ENCODE results near the gene OR7A5.
"Not testable (repeated sequence)": the region's sequence is repeated elsewhere in the genome, so short reads cannot be mapped to it uniquely, and the experiment has no call there.

OR7A5 gene

DNA sequence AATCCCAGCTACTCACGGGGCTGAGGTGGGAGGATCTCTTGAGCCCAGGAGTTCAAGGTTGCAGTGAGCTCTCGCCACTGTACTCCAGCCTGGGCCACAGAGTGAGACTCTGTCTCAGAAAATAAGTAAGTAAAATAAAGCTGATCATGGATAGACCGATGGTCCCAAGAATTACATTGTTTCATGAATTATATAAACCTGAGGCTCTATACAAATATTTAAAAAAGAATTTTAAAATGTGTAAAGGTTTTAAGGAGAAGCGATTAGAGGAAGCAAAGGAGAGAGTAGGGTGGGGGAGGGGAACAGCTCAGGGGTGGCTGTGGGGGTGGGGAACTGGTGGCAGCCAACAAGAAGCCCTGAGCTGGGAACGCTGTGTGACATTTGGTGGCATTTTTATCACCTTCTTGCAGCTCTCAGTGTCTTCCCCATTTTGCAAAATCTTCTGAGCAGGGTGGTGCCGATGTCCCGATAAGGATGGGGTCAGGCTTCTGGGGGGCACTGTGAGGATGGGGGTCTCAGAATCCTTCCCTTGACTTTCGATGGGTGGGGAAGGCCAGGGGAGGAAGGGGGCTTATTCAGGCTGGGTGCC, 51.5 kb downstream of the OR7A5 start:
- peak; percentile 37 for DNase-seq

DNA sequence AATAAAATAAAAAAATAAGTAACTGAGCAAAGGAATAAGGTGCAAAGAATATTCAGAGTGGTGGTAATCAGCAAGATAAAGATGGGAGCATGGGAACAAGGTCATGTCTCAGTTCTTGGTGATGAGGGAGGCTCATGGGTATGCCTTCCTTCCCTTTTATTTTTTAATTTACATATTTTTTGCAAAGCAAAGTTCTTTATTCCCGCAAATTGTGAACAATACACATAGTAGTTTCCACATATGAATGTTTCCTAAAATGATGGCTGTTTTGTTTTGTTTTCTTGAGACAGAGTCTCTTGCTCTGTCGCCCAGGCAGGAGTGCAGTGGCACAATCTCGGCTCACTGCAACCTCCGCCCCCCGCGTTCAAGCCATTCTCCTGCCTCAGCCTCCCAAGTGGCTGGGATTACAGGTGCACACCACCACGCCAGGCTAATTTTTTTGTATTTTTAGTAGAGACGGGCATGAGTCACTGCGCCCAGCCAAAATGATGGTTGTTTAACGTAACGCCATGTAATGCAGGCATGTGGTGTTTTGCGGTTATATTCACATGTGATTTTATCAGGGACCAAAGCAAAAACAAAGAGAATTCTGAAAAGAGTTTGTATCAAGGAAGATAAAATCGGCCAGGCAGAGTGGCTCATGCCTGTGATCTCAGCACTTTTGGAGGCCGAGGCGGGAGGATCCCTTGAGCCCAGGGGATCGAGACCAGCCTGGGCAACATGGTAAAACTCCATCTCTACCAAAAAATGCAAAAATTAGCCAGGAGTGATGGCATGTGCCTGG, 52.2 kb downstream of the OR7A5 start:
- no peak for DNase-seq

DNA sequence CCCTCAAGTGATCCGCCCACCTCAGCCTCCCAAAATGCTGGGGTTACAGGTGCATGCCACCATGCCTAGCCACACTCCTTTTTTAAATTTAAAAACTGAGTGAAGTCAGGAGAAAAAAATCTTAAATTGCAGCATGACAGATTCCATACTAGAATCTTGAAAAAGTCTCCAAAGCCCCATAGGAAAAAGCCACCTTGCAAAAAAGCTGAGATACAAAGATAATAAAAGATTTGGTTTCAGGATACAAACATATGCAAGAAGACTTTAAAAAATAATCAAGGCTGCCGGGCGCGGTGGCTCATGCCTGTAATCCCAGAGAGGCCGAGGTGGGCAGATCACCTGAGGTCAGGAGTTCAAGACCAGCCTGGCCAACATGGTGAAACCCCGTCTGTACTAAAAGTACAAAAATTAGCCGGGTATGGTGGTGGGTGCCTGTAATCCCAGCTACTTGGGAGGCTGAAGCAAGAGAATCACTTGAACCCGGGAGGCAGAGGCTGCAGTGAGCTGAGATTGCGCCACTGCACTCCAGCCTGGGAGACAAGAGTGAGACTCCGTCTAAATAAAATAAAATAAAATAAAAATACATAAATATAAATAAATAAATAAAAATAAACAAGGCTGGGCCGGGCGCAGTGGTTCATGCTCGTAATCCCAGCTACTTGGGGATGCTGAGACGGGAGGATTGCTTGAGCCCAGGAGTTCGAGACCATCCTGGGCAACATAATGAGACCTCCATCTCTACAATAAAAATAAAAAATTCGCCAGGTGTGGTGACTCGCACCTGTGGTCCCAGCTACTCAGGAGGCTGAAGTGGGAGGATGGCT, 53.1 kb downstream of the OR7A5 start:
- not testable (repeated sequence) for DNase-seq

DNA sequence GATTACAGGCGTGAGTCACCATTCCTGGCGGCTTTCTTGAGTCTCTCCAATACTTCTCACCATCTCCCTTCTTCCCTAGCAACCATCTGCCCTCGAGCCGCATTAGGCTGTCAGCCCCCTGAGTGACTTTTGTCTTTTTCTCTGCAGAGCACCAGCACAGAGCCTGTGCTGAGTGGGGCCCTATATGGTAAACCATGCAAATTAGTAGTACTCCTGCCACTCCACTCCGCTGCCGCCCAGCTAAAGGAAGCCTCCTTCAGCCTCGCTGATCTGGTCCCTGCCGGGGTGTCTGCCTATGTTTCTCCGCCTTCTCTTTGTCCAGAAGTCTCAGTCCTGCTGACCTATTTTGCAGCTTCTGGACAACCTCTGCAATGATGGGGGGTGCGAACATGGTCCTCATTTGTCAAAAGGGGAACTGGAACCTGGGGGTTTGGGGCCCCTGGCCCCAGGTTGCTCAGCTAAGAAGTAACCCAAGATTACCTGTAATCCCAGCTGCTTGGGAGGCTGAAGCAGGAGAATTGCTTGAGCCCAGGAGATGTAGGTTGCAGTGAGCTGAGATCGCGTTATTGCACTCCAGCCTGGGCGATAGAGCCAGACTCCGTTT, 54.3 kb downstream of the OR7A5 start:
- not testable (repeated sequence) for DNase-seq

DNA sequence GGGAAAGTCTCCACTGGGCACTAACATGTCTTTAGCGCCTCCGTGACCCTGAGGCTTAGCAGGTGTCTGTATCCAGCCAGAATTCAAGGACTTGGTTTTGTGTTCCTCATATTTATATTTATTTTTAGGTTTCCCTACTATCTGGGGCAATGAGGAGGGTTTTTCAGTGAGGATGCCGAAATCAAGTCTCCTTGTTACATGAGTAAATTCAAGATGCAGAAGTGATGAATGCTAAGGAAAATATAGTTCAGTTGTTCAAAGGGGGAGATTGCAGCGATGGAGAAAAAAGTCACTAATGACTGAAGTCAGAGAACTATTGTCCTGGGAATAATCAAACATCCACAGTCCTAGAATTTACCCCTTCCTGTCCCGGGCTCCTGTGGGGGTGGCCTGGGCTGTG, 55.8 kb downstream of the OR7A5 start:
- peak; percentile 29 for DNase-seq

DNA sequence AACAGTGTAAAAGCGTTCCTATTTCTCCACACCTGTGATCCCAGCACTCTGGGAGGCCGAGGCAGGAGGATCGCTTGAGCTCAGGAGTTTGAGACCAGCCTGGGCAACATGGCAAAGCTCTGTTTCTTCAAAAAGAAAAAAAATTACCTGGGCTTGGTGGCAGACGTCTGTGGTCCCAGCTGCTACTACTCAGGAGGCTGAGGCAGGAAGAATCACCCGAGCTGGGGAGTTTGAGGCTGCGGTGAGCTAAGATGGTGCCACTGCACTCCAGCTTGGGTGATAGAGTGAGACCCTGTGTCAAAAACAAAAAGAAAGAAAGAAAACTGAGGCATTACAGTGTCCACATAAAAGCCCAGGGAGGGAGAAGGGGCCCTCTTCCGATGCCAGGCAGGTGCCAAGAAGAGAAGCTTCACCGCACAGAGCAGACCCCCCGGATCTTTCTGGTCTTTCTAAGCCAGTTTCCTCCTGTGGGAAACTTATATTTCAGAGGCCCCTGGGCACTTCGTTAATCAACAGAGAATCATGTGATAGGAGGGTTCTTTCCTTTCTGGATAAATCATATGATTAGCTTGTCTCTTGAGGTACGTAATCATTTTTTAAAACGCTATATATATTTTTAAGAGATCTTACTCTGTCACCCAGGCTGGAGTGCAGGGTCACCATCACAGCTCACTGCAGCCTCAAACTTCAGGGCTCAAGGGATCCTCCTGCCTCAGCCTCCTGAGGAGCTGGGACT, 56.7 kb downstream of the OR7A5 start, which contains the start of gene ADGRE2:
TSS of gene ADGRE2 (minus strand) at position 451 of the 736 bp plus-strand sequence. CDS start 1,804 bp downstream, outside the sequence.
- DNase-seq: not testable (repeated sequence)

DNA sequence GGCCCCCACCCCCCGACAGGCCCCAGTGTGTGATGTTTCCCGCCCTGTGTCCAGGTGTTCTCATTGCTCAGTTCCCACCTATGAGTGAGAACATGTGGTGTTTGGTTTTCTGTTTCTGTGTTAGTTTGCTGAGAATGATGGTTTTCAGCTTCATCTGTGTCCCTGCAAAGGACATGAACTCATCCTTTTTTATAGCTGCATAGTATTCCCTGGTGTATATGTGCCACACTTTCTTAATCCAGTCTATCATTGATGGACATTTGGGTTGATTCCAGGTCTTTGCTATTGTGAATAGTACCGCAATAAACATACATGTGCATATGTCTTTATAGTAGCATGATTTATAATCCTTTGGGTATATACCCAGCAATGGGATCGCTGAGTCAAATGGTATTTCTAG, 57.3 kb downstream of the OR7A5 start:
- DNase-seq: not testable (repeated sequence)

Data from MV-4-11 (cell line).